Hypothalamus (tissue), 51 donors: ENCODE measurements around the gene CFP.
A peak's percentile ranks its signal among the peaks of the same experiment; 100 is the strongest.
"Not testable (repeated sequence)": the region's sequence is repeated elsewhere in the genome, so short reads cannot be mapped to it uniquely, and the experiment has no call there.

Source experiments
- DNase-seq, 51 donors: peaks; one replicate each; lab custom pipeline; 2025; lab: John Stamatoyannopoulos, UW

CFP gene

DNA sequence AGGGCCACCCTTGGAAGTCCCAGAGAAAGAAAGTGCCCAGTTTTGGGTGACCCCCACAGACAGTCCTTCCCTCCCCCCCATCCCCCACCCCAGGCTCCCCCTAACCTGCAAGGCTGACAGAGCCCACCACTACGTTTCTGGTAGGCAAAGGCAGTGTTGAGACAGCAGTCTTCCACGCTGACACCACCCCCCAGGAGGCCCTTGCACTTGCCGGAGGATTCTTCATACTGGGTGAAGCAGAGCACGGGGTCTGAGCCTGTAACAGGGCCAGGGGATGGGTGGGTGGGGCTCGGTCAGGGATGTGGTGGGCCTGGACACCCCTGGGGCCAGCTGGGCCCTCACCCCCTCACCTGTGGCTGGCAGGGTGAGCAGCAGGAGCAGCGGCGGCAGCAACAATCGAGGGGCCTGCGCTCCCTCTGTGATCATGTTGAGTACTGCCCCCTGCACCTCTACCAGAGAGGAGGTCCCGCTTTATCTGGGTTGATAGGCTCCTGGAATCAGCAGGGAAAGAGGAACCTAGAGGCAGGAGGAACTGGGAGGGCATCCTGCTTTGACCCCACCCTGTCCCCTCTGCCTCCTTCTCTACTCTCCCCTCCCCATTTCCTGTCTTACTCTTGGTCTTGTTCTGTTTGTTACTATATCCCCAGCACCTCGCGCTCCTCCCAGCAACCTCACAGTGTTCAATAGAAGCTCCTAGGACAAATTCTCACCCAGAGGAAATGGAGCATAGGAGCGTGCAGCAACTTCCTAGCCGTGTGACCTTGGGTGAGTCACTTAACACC lies at the start of gene CFP:
Gene CFP (minus strand): TSS at position 512 of the 782 bp plus-strand sequence. CDS start 86 bp downstream, at position 426.
- no peak for DNase-seq

DNA sequence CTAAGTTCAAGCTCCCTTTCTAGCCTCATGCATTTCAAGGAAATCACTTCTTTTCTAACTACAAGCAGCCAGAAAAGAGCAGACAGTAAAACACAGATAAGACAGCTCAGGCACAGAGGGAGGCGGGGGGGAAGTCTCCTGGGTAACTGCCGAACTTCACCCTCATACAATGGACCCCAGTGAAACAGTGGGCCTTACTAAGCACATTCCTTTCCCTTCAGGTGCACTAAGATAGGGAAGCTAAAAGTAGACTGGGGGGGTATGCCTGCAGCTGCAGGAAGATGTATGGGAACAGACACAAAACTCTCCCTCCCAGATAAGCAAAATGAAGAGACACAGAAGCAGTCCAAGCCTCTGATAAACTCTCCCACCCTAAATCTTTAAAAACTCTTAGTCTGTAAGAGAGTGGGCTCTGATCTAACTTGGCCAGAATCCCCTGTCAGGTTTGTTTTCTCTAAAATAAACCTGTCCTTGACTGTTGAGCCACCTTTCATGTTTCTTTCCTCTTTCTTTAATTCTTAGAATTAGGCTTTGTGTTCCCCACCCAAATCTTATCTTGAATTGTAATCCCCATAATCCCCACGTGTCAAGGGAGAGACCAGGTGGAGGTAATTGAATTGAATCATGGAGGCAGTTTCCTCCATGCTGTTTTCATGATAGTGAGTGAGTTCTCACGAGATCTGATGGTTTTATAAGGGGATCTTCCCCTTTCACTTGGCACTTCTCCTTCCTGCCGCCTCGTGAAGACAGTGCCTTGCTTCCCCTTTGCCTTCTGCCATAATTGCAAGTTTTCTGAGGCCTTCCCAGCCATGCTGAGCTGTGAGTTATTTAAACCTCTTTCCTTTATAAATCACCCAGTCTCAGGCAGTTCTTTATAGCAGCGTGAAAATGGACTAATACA lies 46.5 kb upstream of the CFP start:
- DNase-seq: not testable (repeated sequence)

GRCh38 chrX:47674776-47675175 lies 45.0 kb upstream of the CFP start:
- no peak for DNase-seq

GRCh38 chrX:47665797-47666196 lies 36.1 kb upstream of the CFP start:
- not testable (repeated sequence) for DNase-seq

DNA sequence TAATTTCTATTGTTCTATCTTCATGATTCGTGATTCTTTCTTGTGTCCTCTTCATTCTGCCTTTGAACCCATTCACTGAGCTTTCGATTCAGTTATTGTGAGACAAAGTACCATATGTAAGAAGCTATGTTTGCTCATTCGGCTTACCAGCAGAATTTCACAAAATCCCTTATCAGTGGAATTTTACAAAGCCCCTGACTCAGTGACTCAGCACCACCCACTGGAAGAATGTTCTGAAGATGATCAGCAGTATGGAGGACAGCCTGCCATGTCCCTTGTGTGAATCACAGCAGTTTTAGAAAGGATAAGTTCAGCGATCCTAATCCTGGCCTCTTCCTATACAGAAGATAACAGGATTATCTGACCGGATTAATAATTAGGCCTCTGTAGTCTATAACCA lies 35.0 kb upstream of the CFP start:
- no peak for DNase-seq

DNA sequence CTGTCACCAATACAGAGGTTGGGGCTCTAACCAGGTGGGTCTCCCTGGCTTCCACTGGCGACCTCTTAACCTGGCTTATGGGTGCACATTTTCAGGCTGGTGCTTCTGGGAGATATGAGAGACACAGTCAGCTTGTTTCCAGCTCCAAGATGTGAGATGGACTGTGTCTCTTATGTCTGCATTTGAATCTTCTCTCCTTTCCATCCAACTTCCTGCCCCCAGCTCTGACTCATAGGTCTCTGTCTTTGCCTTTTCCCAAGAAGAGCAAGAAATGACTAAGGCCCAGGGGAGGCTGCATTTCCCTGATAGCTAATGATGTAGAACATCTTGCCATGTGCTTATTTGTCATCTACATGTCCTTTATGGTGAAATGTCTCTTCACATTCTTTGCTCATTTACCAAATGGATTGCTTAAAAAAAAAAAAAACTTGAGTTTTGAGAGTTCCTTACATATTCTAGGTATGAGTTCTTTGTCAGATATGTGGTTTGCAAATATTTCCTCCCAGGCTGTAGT lies 32.5 kb upstream of the CFP start:
- DNase-seq: peak in 1 of 51 donors; percentile 8

GRCh38 chrX:47661539-47661938 lies 31.8 kb upstream of the CFP start:
- DNase-seq: no peak

DNA sequence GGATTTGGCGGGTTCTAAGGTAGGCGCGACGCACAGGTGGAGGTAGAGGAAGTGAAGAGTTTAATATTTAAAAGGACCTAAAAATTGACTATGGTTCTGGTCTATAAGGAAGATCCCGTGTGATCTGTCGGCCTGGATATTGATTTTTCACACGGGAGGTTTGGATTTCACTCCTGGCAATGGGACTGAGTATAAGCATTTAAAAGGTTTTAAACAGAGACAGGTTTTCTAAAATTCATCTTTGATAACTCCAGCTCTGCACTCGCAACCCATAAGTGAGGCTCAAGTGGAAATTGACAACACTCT lies 29.6 kb upstream of the CFP start:
- DNase-seq: no peak

GRCh38 chrX:47658684-47659420 lies 29.1 kb upstream of the CFP start, which contains the start of gene UXT:
Gene UXT (minus strand): TSS chrX:47659180. CDS start chrX:47658927, 253 bp downstream.
- peak; percentile 29 to 93 (median 80) for DNase-seq

GRCh38 chrX:47658301-47658683 lies 28.6 kb upstream of the CFP start:
- DNase-seq: no peak

- peak in 1 of 51 donors; percentile 20 for DNase-seq
These were observed 21.5 kb upstream of the CFP start for GRCh38 chrX:47651043-47651905.

DNA sequence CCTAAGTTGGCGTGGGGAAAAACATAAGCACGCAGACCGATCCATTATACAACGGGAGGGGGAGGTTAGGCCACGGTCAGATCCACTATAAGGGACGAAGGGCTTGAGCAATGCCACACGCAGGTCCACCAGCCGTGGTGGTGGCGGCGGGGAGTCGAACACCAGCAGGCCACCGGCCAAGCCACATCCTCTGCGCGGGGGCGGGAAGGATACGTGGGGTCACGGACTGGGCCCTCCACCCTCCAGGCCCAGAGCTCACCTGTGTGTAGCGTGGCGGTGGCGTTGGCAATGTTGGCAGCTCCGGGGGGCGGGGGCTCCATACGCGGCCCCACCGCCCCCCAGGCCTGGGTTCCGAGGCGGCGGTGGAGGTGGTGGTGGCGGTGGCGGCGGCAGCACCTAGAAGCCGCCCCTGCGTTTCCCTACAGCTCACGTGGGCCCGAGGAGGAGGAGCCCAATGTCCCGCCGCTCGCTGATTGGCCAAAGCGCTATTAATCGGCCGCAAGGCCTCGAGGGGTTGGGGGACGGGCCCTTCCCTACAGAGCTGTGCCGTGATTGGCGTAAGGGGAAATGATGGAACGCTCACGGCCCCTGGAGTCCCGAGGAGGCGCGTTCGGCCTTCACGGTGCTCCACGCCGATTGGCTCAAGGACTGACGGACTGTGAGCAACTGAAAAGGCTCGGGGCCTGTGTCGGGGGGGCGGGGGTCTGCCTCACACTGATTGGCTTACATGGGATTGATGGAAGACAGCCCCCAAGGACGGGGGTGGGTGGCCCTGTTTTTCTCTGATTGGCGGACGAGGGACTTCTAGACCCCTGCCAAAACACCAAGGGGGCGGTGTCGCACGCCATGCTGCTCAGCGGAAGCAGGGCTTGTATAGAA lies 20.7 kb upstream of the CFP start, which contains the start of gene ELK1:
Gene ELK1 (minus strand): TSS at position 400 of the 879 bp plus-strand sequence. CDS start 9,122 bp downstream, outside the sequence.
- DNase-seq: peak; percentile 40 to 98 (median 90)

GRCh38 chrX:47649781-47650163 lies 20.0 kb upstream of the CFP start:
- DNase-seq: no peak

DNA sequence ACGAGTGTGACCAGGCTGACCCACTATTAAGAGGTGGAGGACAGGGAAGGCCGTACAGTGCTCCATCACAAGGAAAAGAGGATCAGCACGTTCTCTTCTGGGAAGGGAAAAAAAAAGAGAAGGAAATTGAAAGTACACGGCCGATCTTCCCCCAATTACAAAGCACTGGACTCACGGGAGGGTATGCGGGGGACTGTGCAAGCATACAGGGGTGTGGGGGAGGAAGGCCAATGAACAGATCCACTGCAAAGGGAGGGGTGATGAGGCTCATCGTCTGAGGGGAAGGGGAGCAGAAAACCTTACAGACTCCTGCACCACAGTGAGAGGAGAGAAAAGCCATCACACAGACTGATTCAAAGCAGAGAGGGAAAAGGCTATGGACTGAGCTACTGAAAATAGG lies 19.5 kb upstream of the CFP start:
- no peak for DNase-seq

GRCh38 chrX:47648376-47648775 lies 18.6 kb upstream of the CFP start:
- no peak for DNase-seq

GRCh38 chrX:47646636-47647035 lies 16.9 kb upstream of the CFP start:
- no peak for DNase-seq

GRCh38 chrX:47645530-47645929 lies 15.8 kb upstream of the CFP start:
- no peak for DNase-seq

DNA sequence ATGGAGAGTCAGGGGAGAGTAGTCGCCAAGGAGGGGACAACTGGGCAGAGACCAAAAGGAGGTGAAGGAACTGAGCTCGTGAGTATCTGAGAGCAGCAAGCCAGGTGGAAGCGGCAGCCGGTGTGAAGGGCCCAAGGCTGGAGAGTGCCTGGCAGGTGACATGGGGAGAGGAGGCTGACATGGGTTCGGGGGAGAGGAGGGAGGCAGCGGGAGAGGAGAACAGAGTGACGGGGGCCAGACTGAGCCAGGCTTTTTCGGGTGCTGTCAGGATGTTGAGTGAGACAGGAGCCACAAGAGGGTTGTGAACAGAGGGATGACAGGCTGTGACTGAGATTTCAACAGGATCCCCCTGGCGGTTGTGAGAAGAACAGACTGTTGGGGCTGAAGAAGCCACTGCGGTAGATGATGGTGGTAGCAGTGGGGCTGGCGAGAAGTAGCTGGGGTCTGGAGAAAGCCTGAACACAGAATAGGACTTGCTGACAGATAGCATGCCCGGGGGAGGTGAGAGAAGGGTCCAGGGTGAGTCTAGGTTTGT lies 14.9 kb upstream of the CFP start:
- DNase-seq: peak in 3 of 51 donors; percentile 1 to 14 (median 10)
